T follicular helper cell (primary cell): ENCODE results near the gene C17orf100.
"Not testable (repeated sequence)": the region's sequence is repeated elsewhere in the genome, so short reads cannot be mapped to it uniquely, and the experiment has no call there.

Source experiments
- DNase-seq: peaks from one replicate; pipeline ENCODE4 v3.0.0-alpha.2; 2020; ENCODE audit warnings: low read depth

Gene C17orf100

DNA sequence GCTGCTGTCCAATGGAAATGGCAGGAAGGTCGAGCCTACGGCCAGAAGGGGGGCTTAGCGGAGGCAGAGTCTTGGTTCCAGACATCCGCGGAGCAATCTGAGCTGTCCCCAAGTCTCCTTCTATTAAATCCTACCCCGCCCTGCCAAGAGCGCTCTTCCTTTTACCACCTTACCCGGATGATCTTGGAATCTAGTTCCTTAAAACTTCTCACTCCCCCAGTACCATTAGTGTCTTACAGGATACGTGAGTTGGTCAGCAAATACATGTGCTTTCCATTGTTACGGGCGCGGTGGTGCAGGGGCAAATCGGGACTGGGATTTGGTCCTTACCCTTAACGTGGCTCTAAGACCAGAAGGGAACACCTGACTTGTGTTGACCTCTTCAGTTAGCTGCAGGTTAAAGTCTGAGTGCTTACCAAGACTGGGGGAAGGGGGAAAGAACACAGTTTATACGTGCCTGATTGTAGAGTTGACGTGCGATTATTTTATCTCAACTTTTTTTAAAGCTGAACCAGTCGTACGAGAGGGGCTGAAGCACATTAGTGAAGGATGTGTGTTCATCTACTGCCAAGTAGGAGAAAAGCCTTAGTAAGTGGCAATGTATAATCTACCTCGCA lies 10.2 kb upstream of the C17orf100 start:
- no peak for DNase-seq

DNA sequence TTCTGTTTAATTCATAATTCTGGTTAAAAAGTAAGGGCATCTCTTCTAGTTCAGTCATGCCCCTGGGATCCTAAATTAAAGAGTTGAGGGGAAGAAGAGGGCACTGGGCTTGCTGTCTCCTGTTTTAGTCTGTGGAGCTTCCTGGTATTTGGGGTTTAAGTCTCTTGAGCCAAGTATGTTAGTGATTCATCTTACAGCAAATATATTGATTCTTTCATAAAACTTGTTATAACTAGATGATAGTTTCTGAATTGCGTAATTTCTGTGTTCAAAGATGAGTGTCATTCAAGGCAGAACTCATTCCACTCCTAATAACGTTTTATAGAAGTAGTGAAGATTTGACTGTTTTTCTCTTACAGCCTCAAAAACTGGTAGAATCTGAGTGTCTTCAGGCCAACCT lies 9.0 kb upstream of the C17orf100 start:
- no peak for DNase-seq

GRCh38 chr17:6643451-6644125 lies 8.0 kb upstream of the C17orf100 start:
- no peak for DNase-seq

DNA sequence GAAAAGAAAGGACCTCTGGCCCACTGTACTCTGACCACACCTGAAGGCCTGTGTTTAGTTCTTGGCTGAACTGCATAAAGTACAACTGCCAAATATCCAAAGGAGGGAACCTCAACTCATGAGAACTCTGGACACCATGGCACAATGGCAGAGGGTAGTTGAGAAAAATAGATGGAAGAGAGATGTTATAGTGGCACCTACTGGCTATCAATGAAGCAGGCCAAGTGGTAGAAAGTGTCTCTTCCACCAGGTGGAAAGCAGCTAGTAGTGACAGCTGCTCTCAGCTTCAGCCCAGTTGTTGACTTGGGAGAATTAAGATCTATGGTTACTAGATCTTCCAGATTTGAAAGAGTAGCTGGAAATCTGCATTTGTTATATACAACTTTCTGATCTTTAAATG lies 3.4 kb upstream of the C17orf100 start:
- no peak for DNase-seq

GRCh38 chr17:6651919-6652452 lies 424 bp downstream of the C17orf100 start:
- no peak for DNase-seq

DNA sequence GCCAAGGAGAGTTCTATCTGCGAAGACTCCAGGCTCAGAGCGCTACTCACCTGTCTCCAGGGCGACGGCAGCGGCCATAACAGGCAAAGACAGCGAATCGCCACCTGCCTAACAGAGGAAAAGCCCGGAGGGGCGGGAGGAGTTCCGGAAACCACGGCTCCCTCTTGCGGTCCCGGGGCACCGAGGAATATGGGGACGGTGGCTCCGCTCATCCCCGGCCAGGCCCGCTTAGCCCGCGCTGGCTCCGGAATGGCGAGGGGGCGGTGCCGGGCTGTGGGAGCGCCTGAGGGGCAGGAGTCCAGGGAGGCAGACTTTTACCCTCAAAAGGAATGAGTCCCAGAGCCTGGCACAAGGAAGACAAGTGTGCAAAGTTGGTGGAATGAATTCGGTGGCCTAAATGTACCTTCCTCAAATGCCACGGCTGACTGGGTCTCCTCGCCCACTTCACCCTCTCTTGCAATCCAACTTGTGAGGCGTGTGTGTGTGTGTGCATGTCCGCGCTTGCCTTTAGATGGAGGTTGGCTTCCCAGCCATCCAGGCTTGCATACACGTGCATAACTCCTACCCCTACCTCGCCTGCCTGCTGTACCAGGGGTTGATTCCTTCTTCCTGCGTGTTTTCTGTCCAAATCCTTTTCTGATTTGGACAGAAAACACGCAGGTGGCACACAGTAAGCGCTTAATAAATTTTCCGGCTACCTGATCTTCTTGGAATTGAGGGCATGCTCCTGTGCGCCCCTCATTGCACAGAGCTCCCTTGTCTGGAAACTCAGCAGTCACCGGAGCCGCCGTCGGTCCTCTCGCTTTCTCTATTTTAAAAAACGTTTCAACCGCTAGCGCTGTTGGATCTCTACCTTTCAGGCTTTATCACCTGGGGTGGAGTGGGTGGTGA lies 3.5 kb downstream of the C17orf100 start:
- no peak for DNase-seq

- DNase-seq, result not testable (repeated sequence)
Observed at GRCh38 chr17:6655732-6656361, 4.3 kb downstream of the C17orf100 start.

DNA sequence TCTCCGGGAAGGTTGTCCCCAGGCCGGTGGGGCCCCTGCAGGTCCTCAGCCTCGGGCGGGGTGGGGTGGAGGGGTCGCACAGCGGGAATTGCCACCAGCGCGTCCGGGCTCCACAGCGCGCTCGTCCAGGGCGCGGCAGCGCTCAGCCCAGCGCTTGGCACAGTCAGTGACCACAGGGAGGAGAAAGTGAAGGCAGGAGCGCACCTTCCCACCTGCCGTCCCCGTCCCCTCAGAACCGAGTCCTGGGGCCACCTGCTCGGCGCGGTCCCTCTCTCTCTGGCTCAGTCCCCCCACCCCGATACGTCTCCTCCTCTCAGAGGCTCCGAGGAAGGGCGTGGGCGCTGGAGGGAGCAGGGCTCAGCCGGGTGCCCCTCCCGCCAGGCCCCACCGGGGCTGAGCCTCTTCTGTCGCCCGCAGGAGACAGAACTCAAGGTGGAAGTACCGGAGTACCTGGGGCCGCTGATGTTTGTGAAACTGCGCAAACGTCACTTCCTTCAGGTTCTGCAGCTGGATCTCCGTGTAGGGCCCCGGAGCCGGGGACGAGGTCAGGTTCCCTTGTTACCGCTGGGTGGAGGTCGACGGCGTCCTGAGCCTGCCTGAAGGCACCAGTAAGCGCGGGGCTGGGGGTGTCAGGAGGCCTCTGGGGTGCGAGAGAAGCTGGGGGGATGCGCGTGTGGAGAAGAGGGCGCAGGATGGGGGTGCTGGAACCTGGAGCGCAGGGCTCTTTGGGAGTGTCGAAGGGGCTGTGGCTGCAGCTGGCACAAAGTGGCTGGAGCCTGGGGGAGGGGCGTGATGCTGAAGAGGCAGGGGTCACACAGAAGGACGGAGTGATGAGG lies 5.5 kb downstream of the C17orf100 start:
- DNase-seq, result peak; percentile 46

DNA sequence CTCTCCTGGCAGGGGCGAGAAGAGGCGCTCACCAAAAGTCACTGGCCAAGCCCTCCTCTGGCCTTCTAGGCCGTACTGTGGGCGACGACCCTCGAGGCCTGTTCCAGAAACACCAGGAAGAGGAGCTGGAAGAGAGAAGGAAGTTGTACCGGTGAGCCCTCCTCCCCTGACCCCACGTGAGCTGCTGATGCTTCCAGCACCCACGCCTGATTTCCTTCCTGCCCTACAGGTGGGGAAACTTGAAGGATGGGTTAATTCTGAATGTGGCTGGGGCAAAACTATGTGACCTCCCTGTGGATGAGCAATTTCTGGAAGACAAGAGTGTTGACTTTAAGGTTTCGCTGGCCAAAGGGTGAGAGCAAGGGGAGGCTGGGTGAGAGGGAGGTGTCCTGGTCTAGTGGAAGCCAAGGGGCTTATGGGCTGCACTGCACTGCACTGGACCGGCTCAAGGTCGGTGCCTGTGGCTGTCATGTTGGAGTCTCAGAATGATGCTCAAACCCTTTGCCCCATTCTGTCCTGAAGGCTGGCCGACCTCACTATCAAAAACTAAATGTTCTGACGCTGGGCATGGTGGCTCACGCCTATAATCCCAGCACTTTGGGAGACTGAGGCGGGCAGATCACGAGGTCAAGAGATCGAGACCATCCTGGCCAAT lies 6.2 kb downstream of the C17orf100 start:
- DNase-seq, result no peak

DNA sequence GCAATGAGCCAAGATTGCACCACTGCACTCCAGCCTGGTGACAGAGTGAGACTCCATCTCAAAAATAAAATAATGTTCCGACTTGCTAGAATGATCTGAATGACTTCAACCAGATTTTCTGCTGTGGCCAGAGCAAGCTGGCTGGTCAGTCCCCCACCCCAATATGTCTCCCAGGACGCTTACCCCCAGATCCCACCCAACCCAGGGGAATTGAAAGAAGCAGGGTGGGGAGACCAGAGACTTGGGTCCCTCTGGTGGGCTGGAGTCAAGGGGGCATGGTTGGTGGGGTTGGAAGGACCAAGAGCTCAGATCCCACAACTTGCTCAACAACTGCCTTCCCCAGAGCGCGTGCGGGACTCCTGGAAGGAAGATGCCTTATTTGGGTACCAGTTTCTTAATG lies 6.8 kb downstream of the C17orf100 start:
- not testable (repeated sequence) for DNase-seq

DNA sequence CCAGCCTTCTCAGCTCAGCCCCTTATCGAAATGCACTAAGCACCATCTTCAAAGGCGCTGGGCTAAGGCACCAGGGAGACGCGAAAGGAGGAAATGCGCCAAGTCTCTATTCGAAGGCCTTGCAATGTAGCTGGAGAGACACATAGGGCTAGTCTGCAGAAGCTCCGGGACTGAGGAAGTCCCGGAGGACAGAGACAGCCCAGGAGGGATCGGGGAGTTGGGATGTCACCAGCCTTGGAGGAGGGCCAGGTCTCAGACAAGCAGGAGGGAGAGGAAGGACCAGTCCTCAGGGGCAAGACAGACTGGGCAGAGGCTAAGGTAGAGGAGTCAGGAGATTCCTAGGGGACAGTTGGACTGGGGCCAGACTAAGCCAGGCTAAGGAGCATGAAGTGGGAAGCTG lies 8.5 kb downstream of the C17orf100 start:
- no peak for DNase-seq

DNA sequence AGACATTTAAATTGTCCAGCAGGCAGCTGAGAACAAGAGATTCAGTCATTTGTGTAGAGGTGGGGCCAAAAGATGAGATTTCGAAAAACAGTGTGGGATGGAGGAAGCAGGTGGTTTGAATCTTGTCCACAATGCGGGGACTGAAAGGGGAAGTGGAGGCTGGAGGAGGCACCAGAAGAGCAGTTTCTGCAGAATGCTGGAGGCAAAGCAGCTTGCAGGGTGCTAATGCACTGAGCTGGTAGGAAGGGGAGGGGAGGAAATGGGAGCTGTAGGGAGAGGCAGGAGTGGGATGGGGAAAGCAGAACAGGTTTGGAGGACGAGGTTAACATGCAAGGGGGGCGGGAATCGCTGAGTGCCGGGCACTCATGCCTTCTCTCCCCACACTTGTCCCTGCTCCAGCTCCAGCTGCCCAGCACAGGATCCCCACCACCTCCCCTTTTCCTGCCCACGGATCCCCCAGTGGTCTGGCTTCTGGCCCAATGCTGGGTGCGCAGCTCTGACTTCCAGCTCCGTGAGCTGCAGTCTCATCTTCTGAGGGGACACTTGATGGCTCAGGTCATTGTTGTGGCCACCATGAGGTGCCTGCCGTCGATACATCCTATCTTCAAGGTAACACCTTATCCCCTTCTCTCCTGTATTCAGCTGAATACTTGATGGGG lies 9.4 kb downstream of the C17orf100 start:
- DNase-seq, result no peak

DNA sequence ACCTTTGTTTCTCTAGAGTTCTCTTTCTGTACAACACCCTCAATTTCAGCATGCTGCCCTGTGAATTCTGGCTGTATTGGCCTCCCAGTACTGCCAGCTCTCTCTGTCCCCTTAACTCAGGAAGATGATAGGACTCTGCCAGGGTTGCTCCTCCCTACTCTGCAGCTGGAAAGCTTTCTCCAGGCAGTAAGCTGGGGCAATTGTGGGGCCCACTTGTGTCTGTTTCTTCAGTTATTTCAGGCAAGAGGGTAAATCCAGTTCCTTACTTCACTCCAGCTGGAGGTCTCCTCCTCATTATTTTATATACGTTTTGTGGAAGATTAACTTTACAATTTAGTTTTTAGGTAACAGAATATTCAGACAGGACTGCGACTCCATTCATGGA lies 9.9 kb downstream of the C17orf100 start:
- no peak for DNase-seq

- not testable (repeated sequence) for DNase-seq
Observed at GRCh38 chr17:6663200-6663599, 11.6 kb downstream of the C17orf100 start.

DNA sequence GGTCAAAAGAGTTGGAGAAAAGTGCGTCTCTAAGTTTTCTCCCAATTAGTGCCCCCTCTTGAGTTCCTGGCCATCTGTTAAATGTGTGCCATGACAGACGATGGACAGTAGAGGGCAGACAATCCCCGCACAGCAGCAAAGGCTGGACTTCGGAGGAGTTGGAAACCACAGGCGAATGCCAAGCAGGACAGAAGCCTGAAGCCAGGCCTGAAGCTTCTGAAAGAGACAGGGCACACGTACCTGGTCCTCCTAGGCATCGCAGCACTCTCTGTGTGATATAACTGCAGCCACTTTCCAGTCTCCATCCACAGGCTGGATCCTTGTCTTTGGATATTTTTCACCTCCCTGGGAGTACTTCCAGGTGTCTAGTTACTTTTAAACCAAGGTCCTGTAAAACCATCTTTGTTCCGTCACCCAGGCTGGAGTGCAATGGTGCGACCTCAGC lies 14.5 kb downstream of the C17orf100 start:
- no peak for DNase-seq

GRCh38 chr17:6666557-6666956 lies 15.0 kb downstream of the C17orf100 start:
- no peak for DNase-seq

GRCh38 chr17:6667516-6667915 lies 16.0 kb downstream of the C17orf100 start:
- no peak for DNase-seq

DNA sequence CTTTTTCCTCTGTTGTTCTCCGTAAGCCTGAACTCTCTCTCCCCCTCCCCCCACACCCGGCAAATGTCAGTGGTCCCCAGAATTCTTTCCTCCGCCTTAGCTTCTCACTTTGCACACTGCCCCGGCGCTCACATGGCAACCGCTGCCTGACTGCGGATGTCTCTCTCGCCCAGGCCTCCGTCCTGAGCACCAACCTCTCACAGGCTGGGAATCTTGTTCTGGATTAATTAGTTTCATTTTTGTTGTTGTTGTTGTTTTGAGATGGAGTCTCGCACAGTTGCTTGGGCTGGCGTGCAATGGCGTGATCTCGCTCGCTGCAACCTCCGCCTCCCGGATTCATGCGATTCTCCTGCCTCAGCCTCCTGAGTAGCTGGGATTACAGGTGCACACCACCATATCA lies 16.7 kb downstream of the C17orf100 start:
- DNase-seq, result no peak

- no peak for DNase-seq
Observed at GRCh38 chr17:6668727-6669425, 17.3 kb downstream of the C17orf100 start.
